Mammary epithelial cell (primary cell): ENCODE results near the gene EIF2S3.

Source experiments
- EZH2 ChIP-seq: IDR thresholded peaks from 2 replicates; pipeline ENCODE4 v1.6.1; 2012; ENCODE audit warnings: low read length, inconsistent platforms, borderline replicate concordance
- TF ChIP-seq, protein P1 (sequence below), 2 donors: IDR thresholded peaks in 1 of 2; conservative IDR thresholded peaks in 1 of 2; 2 replicates each; pipeline ENCODE4 v1.5.1; 2011 to 2012; ENCODE audit warnings: inconsistent platforms in 2 of 2, low read length in 2 of 2, mild to moderate bottlenecking in 2 of 2, control low read depth in 1 of 2, low read depth in 1 of 2; ENCODE audit not compliant: insufficient read depth in 1 of 2; ENCODE audit errors: extremely low read depth in 1 of 2

DNA sequence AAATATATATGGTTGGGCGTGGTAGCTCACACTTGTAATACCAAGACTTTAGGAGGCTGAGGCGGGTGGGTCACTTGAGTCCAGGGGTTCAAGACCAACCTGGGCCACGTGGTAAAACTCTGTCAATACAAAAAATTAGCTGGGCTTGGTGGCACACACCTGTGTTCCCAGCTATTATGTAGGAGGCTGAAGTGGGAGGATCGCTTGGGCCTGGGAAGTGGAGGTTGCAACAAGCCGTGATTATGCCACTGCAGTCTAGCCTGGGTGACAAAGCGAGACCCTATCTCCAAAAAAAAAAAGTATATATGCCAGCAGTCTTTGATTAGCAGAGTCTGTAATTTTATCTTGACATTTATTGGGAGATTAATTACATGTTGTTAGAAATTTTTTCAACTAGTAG is 8.7 kb downstream of the EIF2S3 start:
- TF ChIP-seq, protein P1, sequence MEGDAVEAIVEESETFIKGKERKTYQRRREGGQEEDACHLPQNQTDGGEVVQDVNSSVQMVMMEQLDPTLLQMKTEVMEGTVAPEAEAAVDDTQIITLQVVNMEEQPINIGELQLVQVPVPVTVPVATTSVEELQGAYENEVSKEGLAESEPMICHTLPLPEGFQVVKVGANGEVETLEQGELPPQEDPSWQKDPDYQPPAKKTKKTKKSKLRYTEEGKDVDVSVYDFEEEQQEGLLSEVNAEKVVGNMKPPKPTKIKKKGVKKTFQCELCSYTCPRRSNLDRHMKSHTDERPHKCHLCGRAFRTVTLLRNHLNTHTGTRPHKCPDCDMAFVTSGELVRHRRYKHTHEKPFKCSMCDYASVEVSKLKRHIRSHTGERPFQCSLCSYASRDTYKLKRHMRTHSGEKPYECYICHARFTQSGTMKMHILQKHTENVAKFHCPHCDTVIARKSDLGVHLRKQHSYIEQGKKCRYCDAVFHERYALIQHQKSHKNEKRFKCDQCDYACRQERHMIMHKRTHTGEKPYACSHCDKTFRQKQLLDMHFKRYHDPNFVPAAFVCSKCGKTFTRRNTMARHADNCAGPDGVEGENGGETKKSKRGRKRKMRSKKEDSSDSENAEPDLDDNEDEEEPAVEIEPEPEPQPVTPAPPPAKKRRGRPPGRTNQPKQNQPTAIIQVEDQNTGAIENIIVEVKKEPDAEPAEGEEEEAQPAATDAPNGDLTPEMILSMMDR (conservative IDR thresholded peaks at IDR 0.05 in 1 of 2, IDR thresholded peaks at IDR 0.05 in 1 of 2; ENCODE audit: extremely low read depth in 1 of 2, insufficient read depth in 1 of 2, low read depth in 1 of 2, low read length in 2 of 2), result no peak
- no peak for TF ChIP-seq EZH2
